SK-N-SH (cell line): ENCODE data around the gene MYO10. TPM values are rescaled to one million over a fixed set of nuclear protein-coding genes. Genes with fewer than 3 reads are reported as not detected.

Experiments
- CTCF ChIA-PET: fragments of 300-600, 350-600 bp; formaldehyde crosslinking; extraction: SDS; loops from one replicate; lab custom pipeline; 2021; lab: Yijun Ruan, JAX
- POLR2A ChIA-PET: fragments of 350-600 bp; sonication (Branson Sonifier 250); formaldehyde crosslinking; extraction: SDS; loops from one replicate; lab custom pipeline; 2020; ENCODE audit warnings: antibody characterized with exemption, inconsistent platforms; lab: Yijun Ruan, JAX
- DNase-seq: peaks from one replicate; pipeline ENCODE4 v3.0.0; 2012
- H2AFZ ChIP-seq: fragments of 200-600 bp; sonication (generic); 2 replicates; pipeline ENCODE4 v1.8.1; 2016; ENCODE audit warnings: antibody characterized with exemption, mild to moderate bottlenecking, low read depth
- H3F3A ChIP-seq: fragments of 200-600 bp; sonication (generic); replicated peaks from 2 replicates; pipeline ENCODE3; 2016; ENCODE audit warnings: antibody characterized with exemption, mild to moderate bottlenecking; ENCODE audit not compliant: insufficient read depth
- H3K27ac ChIP-seq, 2 experiments: fragments of 200-500 bp in 1 of 2; fragments of 200-600 bp in 1 of 2; sonication (Bioruptor generic) in 1 of 2; sonication (generic), shearing (Covaris generic) in 1 of 2; 2 replicates each; pipeline versions ENCODE4 v1.5.1 to v1.6.1; 2014 to 2016; ENCODE audit warnings: low read depth in 2 of 2, inconsistent platforms in 1 of 2, low read length in 1 of 2, mild to moderate bottlenecking in 1 of 2, mixed read lengths in 1 of 2
- H3K27me3 ChIP-seq: fragments of 200-600 bp; sonication (generic), shearing (Covaris generic); 2 replicates; pipeline ENCODE4 v1.6.1; 2016; ENCODE audit warnings: mixed run types; ENCODE audit not compliant: insufficient read depth
- H3K36me3 ChIP-seq, 2 experiments: fragments of 200-500 bp in 1 of 2; fragments of 200-600 bp in 1 of 2; sonication (Bioruptor generic) in 1 of 2; sonication (generic) in 1 of 2; replicated peaks in 1 of 2; 2 replicates each; pipeline versions ENCODE3 to v1.5.1; 2014 to 2016; ENCODE audit warnings: low read length in 1 of 2, mild to moderate bottlenecking in 1 of 2; ENCODE audit not compliant: insufficient read depth in 2 of 2, control insufficient read depth in 1 of 2
- H3K4me1 ChIP-seq, 2 experiments: fragments of 200-500 bp in 1 of 2; fragments of 200-600 bp in 1 of 2; sonication (Bioruptor generic) in 1 of 2; sonication (generic), shearing (Covaris generic) in 1 of 2; 2 replicates each; pipeline versions ENCODE4 v1.5.1 to v1.6.1; 2014 to 2016; ENCODE audit warnings: low read depth in 1 of 2, low read length in 1 of 2, mixed run types in 1 of 2; ENCODE audit not compliant: insufficient read depth in 2 of 2, control insufficient read depth in 1 of 2
- H3K4me2 ChIP-seq: fragments of 200-600 bp; sonication (generic), shearing (Covaris generic); 2 replicates; pipeline ENCODE4 v1.6.1; 2017; ENCODE audit warnings: mixed run types
- H3K4me3 ChIP-seq, 2 experiments: fragments of 200-500 bp in 1 of 2; fragments of 200-600 bp in 1 of 2; sonication (Bioruptor generic) in 1 of 2; sonication (generic), shearing (Covaris generic) in 1 of 2; 2 replicates each; pipeline versions ENCODE4 v1.5.1 to v1.8.1; 2014 to 2016; ENCODE audit warnings: low read depth in 2 of 2, inconsistent platforms in 1 of 2, low read length in 1 of 2, mild to moderate bottlenecking in 1 of 2, mixed read lengths in 1 of 2, moderate library complexity in 1 of 2
- H3K79me2 ChIP-seq: fragments of 200-600 bp; sonication (generic); 2 replicates; pipeline ENCODE4 v1.8.1; 2017; ENCODE audit warnings: mild to moderate bottlenecking; ENCODE audit not compliant: insufficient read depth
- H3K9ac ChIP-seq: fragments of 200-600 bp; sonication (generic); 2 replicates; pipeline ENCODE4 v1.6.1; 2017; ENCODE audit warnings: mixed run types
- H3K9me2 ChIP-seq: fragments of 200-600 bp; sonication (generic); 2 replicates; pipeline ENCODE4 v1.6.1; 2017; ENCODE audit warnings: mixed run types
- H3K9me3 ChIP-seq: fragments of 200-600 bp; sonication (generic); 2 replicates; pipeline ENCODE4 v1.6.1; 2017; ENCODE audit warnings: mixed run types, mild to moderate bottlenecking, moderate library complexity
- H4K20me1 ChIP-seq: fragments of 200-600 bp; sonication (generic); 2 replicates; pipeline ENCODE4 v1.6.1; 2017; ENCODE audit warnings: mild to moderate bottlenecking, mixed run types; ENCODE audit not compliant: insufficient read depth
- CTCF ChIP-seq: fragments of 200-600 bp; sonication (generic); IDR thresholded peaks from 2 replicates; pipeline ENCODE4 v1.6.1; 2017; ENCODE audit warnings: antibody characterized with exemption, mild to moderate bottlenecking, moderate library complexity
- ELF1 ChIP-seq: IDR thresholded peaks from 2 replicates; pipeline ENCODE4 v1.4.0; 2012
- EP300 ChIP-seq, 2 experiments: IDR thresholded peaks; 2 replicates each; pipeline versions ENCODE4 v1.4.0 to v1.6.1; 2012; ENCODE audit warnings: borderline replicate concordance in 1 of 2, low read depth in 1 of 2, low read length in 1 of 2
- EZH2phosphoT487 ChIP-seq: fragments of 200-600 bp; sonication (generic); IDR thresholded peaks from 2 replicates; pipeline ENCODE4 v1.6.1; 2017; ENCODE audit warnings: low read depth, mixed run types, mild to moderate bottlenecking, antibody characterized with exemption, moderate library complexity, borderline replicate concordance
- FOSL2 ChIP-seq: IDR thresholded peaks from 2 replicates; pipeline ENCODE4 v1.4.0; 2012; ENCODE audit warnings: low read depth, mild to moderate bottlenecking, moderate library complexity, borderline replicate concordance
- GATA2 ChIP-seq: sonication (generic); formaldehyde crosslinking; IDR thresholded peaks from 2 replicates; pipeline ENCODE4 v1.5.0; 2020; ENCODE audit warnings: mild to moderate bottlenecking, missing genetic modification reagents
- MEF2A ChIP-seq: IDR thresholded peaks from 2 replicates; pipeline ENCODE4 v1.4.0; 2012; ENCODE audit warnings: low read depth, borderline replicate concordance
- MXI1 ChIP-seq: IDR thresholded peaks from 2 replicates; pipeline ENCODE4 v1.6.1; 2012; ENCODE audit warnings: mild to moderate bottlenecking, low read depth, low read length, improper control_type of control experiment
- PBX3 ChIP-seq: IDR thresholded peaks from 2 replicates; pipeline ENCODE4; 2012
- POLR2AphosphoS5 ChIP-seq: IDR thresholded peaks from 2 replicates; pipeline ENCODE4 v1.6.1; 2012; ENCODE audit warnings: low read depth, low read length
- RCOR1 ChIP-seq: fragments of 150-350 bp; IDR thresholded peaks from 2 replicates; pipeline ENCODE4 v1.6.1; 2017; ENCODE audit warnings: antibody characterized with exemption, low read length
- REST ChIP-seq: IDR thresholded peaks from 2 replicates; pipeline ENCODE4 v1.6.1; 2012; ENCODE audit warnings: mild to moderate bottlenecking, low read depth, low read length, moderate library complexity
- RFX5 ChIP-seq: IDR thresholded peaks from 2 replicates; pipeline ENCODE4 v1.6.1; 2012; ENCODE audit warnings: mild to moderate bottlenecking, improper control_type of control experiment, low read length
- SIN3A ChIP-seq: IDR thresholded peaks from 2 replicates; pipeline ENCODE4 v1.6.1; 2012; ENCODE audit warnings: low read depth, mild to moderate bottlenecking, low read length, moderate library complexity, borderline replicate concordance
- SMC3 ChIP-seq: IDR thresholded peaks from 2 replicates; pipeline ENCODE4 v1.6.1; 2012; ENCODE audit warnings: low read depth, low read length, improper control_type of control experiment
- TAF1 ChIP-seq: IDR thresholded peaks from 2 replicates; pipeline ENCODE4 v1.6.1; 2012; ENCODE audit warnings: low read depth, mild to moderate bottlenecking, low read length, moderate library complexity, borderline replicate concordance
- TCF12 ChIP-seq: IDR thresholded peaks from 2 replicates; pipeline ENCODE4 v1.4.0; 2012
- USF1 ChIP-seq: IDR thresholded peaks from 2 replicates; pipeline ENCODE4 v1.4.0; 2012; ENCODE audit warnings: low read depth, borderline replicate concordance
- USF2 ChIP-seq: fragments of 150-350 bp; IDR thresholded peaks from 2 replicates; pipeline ENCODE4 v1.6.1; 2017; ENCODE audit warnings: antibody characterized with exemption, low read length, low read depth, borderline replicate concordance
- YY1 ChIP-seq: IDR thresholded peaks from 2 replicates; pipeline ENCODE4 v1.4.0; 2012; ENCODE audit warnings: low read depth, mild to moderate bottlenecking
- WGBS: methylation state at CpG from one replicate; pipeline ENCODE4 v1.1.6; 2017; ENCODE audit warnings: low lambda C conversion rate; 5-methylcytosine and 5-hydroxymethylcytosine counted together
- polyA plus RNA-seq, 3 experiments: library from polyadenylated mRNA; depleted of rRNA; stranded (reverse); fragments of >200 nt; gene quantifications; 2 replicates each; pipeline ENCODE4 v1.2.3, GENCODE V29; 2012

Gene MYO10
- polyA plus RNA-seq, 1 of the 3 experiments (the other 2 are of a cell fraction): 8.1 TPM

GRCh38 chr5:16927613-16928012 lies 8.5 kb downstream of the MYO10 start:
- H3K27ac ChIP-seq: no peak overlapping the region
- no peak overlapping the region for H3K9ac ChIP-seq
- no peak overlapping the region for H2AFZ ChIP-seq
- no peak for DNase-seq
- H3K4me3 ChIP-seq: no peak overlapping the region
- H3F3A ChIP-seq: peaks cover 3% of the 10 kb centered on the region
- TF ChIP-seq TCF12 (no peak), RFX5 (no peak), POLR2AphosphoS5 (no peak), EZH2phosphoT487 (no peak), USF1 (no peak), FOSL2 (no peak), SIN3A (no peak), TAF1 (no peak), EP300 (IDR thresholded peaks at IDR 0.05; ENCODE audit: borderline replicate concordance in 1 of 2, low read depth in 1 of 2, low read length in 1 of 2) (no peak), USF2 (no peak), YY1 (no peak)
- H3K79me2 ChIP-seq: peaks cover 100% of the 10 kb centered on the region
- POLR2A ChIA-PET: no interaction called here
- H3K4me2 ChIP-seq: no peak overlapping the region
- peaks cover 97% of the 10 kb centered on the region for H4K20me1 ChIP-seq
- no peaks in the 10 kb centered on the region for H3K9me3 ChIP-seq
- no peaks in the 10 kb centered on the region for H3K27me3 ChIP-seq
- H3K9me2 ChIP-seq: no peaks in the 10 kb centered on the region
- CTCF ChIA-PET: interaction anchor here (0.9 to 2.2 kb wide), 3 partner anchors 58 to 205 kb away, joined by 3 to 5 read pairs (median 4); no protein-coding TSS in a partner anchor
- peaks cover 0 to 19% of the 10 kb centered on the region in 2 experiments; a peak in 3 of 4 replicates for H3K4me1 ChIP-seq
- H3K36me3 ChIP-seq: peaks cover 0 to 9% of the 10 kb centered on the region in 2 experiments
- WGBS: 97% methylated on average over 8 of the region's 8 CpGs

- Histone ChIP-seq H3K9me2 (no peaks in the 10 kb centered on the region), H2AFZ (no peak overlapping the region), H3K9me3 (no peaks in the 10 kb centered on the region), H3K27me3 (no peaks in the 10 kb centered on the region), H3K27ac (no peak overlapping the region), H3K4me3 (no peak overlapping the region), H3K36me3 (peaks cover 0 to 9% of the 10 kb centered on the region in 2 experiments), H3K79me2 (peaks cover 100% of the 10 kb centered on the region), H3F3A (peaks cover 4% of the 10 kb centered on the region), H3K4me1 (peaks cover 0 to 7% of the 10 kb centered on the region in 2 experiments; a peak in 2 of 4 replicates), H4K20me1 (peaks cover 97% of the 10 kb centered on the region), H3K4me2 (no peak overlapping the region), H3K9ac (no peak overlapping the region)
- ChIA-PET POLR2A (no interaction called here), CTCF (interaction anchor here (1.0 kb wide), 1 partner anchor 10 kb away, joined by 3 read pairs; no protein-coding TSS in a partner anchor)
- no peak for DNase-seq
- 83% methylated on average over 8 of the region's 8 CpGs for WGBS
- TF ChIP-seq RCOR1 (no peak), MEF2A (no peak), MXI1 (no peak), ELF1 (no peak), RFX5 (no peak), REST (no peak), YY1 (no peak), CTCF (no peak), FOSL2 (no peak), SMC3 (no peak), GATA2 (CRISPR knock-in tag) (no peak), PBX3 (no peak)
Observed at GRCh38 chr5:16926417-16926816, 9.7 kb downstream of the MYO10 start.
